Measurements from ENCODE around the gene SLC13A2.

GRCh38 chr17:28534740-28535375 lies 61.4 kb downstream of the SLC13A2 start:
- TF ChIP-seq CTCF (IDR thresholded peaks at IDR 0.05) (no peak), POLR2A (IDR thresholded peaks at IDR 0.05) (no peak)

Data from uterus (tissue), 2 donors.